H1 (cell line): ENCODE measurements around the gene MAML3. TPM values are rescaled to one million over a fixed set of nuclear protein-coding genes. Genes with fewer than 3 reads are reported as not detected.

Source experiments
- CTCF ChIA-PET: fragments of 300-600 bp; sonication (Branson Sonifier 250); formaldehyde crosslinking; loops from one replicate; lab custom pipeline; 2021; ENCODE audit not compliant: partially characterized antibody; lab: Charles Lee
- POLR2A ChIA-PET: fragments of 300-600 bp; sonication (Branson Sonifier 250); formaldehyde crosslinking; loops from one replicate; lab custom pipeline; 2021; ENCODE audit warnings: inconsistent platforms; ENCODE audit not compliant: partially characterized antibody; lab: Charles Lee
- DNase-seq, 2 experiments: peaks; one replicate each; pipeline versions ENCODE4 v3.0.0 to v3.0.0-alpha.2; 2010 to 2022; ENCODE audit warnings: low spot score in 2 of 2, low read depth in 1 of 2, mixed read lengths in 1 of 2
- FAIRE-seq: peaks from 2 replicates; lab custom pipeline; 2011; peaks lifted over from hg19 to GRCh38; lab: Jason Lieb, UNC
- H2AFZ ChIP-seq: 2 replicates; pipeline ENCODE4 v1.8.1; 2012; ENCODE audit warnings: low read length, inconsistent platforms
- H2AK5ac ChIP-seq: 2 replicates; pipeline ENCODE4 v1.6.1; 2013; ENCODE audit warnings: low read depth, low read length
- H2BK120ac ChIP-seq: replicated peaks from 2 replicates; pipeline ENCODE3; 2013; ENCODE audit warnings: low read depth, low read length, inconsistent platforms
- H2BK12ac ChIP-seq: 2 replicates; pipeline ENCODE4 v1.6.1; 2013; ENCODE audit warnings: low read depth, low read length
- H2BK15ac ChIP-seq: 2 replicates; pipeline ENCODE4 v1.6.1; 2013; ENCODE audit warnings: low read length
- H2BK20ac ChIP-seq: 2 replicates; pipeline ENCODE4 v1.6.1; 2013; ENCODE audit warnings: low read length
- H2BK5ac ChIP-seq: 2 replicates; pipeline ENCODE4 v1.6.1; 2013; ENCODE audit warnings: low read depth, low read length
- H3K14ac ChIP-seq: 2 replicates; pipeline ENCODE4 v1.6.1; 2013; ENCODE audit warnings: inconsistent platforms; ENCODE audit not compliant: insufficient read length
- H3K18ac ChIP-seq: 2 replicates; pipeline ENCODE4 v1.6.1; 2013; ENCODE audit warnings: low read length; ENCODE audit errors: extremely low read depth
- H3K23ac ChIP-seq: 2 replicates; pipeline ENCODE4 v1.6.1; 2013; ENCODE audit warnings: inconsistent platforms; ENCODE audit not compliant: insufficient read length
- H3K23me2 ChIP-seq: 2 replicates; pipeline ENCODE4 v1.6.1; 2013; ENCODE audit warnings: low read depth, low read length
- H3K27ac ChIP-seq: 2 replicates; pipeline ENCODE4 v1.6.1; 2011; ENCODE audit warnings: low read depth, low read length, inconsistent platforms
- H3K27me3 ChIP-seq, 4 experiments: replicated peaks in 1 of 4; 1 replicate in 1 of 4; 2 replicates in 3 of 4; pipeline versions ENCODE4 v1.6.1 to v1.8.1; 2011 to 2013; ENCODE audit warnings: low read length in 3 of 4, mild to moderate bottlenecking in 3 of 4, inconsistent platforms in 2 of 4, mixed read lengths in 2 of 4, moderate library complexity in 1 of 4; ENCODE audit not compliant: control insufficient read depth in 3 of 4, insufficient read depth in 3 of 4; ENCODE audit errors: extremely low read depth in 1 of 4
- H3K36me3 ChIP-seq, 4 experiments: 2 replicates each; pipeline versions ENCODE4 v1.6.1 to v1.8.1; 2011 to 2013; ENCODE audit warnings: mild to moderate bottlenecking in 4 of 4, low read length in 3 of 4, moderate library complexity in 2 of 4, control low read depth in 1 of 4, inconsistent platforms in 1 of 4; ENCODE audit not compliant: insufficient read depth in 4 of 4, control insufficient read depth in 2 of 4
- H3K4ac ChIP-seq: replicated peaks from 2 replicates; pipeline ENCODE3; 2013; ENCODE audit warnings: low read length, low read depth, mixed read lengths, inconsistent platforms; ENCODE audit not compliant: insufficient read length
- H3K4me1 ChIP-seq, 4 experiments: replicated peaks in 1 of 4; 1 replicate in 1 of 4; 2 replicates in 3 of 4; pipeline versions ENCODE4 v1.6.1 to v1.8.1; 2011 to 2013; ENCODE audit warnings: low read length in 3 of 4, inconsistent platforms in 2 of 4, mixed read lengths in 1 of 4; ENCODE audit not compliant: insufficient read depth in 4 of 4, control insufficient read depth in 3 of 4
- H3K4me2 ChIP-seq, 2 experiments: 2 replicates each; pipeline versions ENCODE4 v1.6.1 to v1.8.1; 2011 to 2013; ENCODE audit warnings: low read depth in 2 of 2, low read length in 2 of 2, control low read depth in 1 of 2, inconsistent platforms in 1 of 2, mild to moderate bottlenecking in 1 of 2; ENCODE audit not compliant: insufficient read depth in 1 of 2
- H3K4me3 ChIP-seq, 4 experiments: fragments of 200-600, 300-600 bp in 1 of 4; sonication (generic), shearing (Covaris generic), sonication (Bioruptor Twin) in 1 of 4; 2 replicates each; pipeline versions ENCODE4 v1.5.1 to v1.8.1; 2011 to 2016; ENCODE audit warnings: low read length in 4 of 4, low read depth in 3 of 4, control low read depth in 2 of 4, inconsistent platforms in 2 of 4, mild to moderate bottlenecking in 2 of 4, mixed read lengths in 1 of 4, moderate library complexity in 1 of 4; ENCODE audit not compliant: insufficient read depth in 2 of 4; ENCODE audit errors: extremely low read depth in 1 of 4
- H3K56ac ChIP-seq: replicated peaks from 2 replicates; pipeline ENCODE3; 2013; ENCODE audit warnings: low read depth, mild to moderate bottlenecking, mixed read lengths, low read length, inconsistent platforms; ENCODE audit not compliant: insufficient read length
- H3K79me1 ChIP-seq: 2 replicates; pipeline ENCODE4 v1.6.1; 2013; ENCODE audit warnings: low read depth, low read length, control low read depth
- H3K79me2 ChIP-seq, 2 experiments: 2 replicates each; pipeline versions ENCODE4 v1.6.1 to v1.8.1; 2012 to 2013; ENCODE audit warnings: low read length in 2 of 2, mild to moderate bottlenecking in 2 of 2, inconsistent platforms in 1 of 2; ENCODE audit not compliant: insufficient read depth in 2 of 2, control insufficient read depth in 1 of 2
- H3K9ac ChIP-seq, 4 experiments: replicated peaks in 1 of 4; 1 replicate in 1 of 4; 2 replicates in 3 of 4; pipeline versions ENCODE4 v1.6.1 to v1.8.1; 2011 to 2013; ENCODE audit warnings: low read depth in 3 of 4, low read length in 3 of 4, control low read depth in 2 of 4, mild to moderate bottlenecking in 2 of 4, moderate library complexity in 2 of 4, inconsistent platforms in 1 of 4; ENCODE audit errors: extremely low read depth in 1 of 4
- H3K9me3 ChIP-seq, 2 experiments: 2 replicates each; pipeline versions ENCODE4 v1.6.1 to v1.8.1; 2012 to 2013; ENCODE audit warnings: mild to moderate bottlenecking in 2 of 2, moderate library complexity in 2 of 2, control low read depth in 1 of 2, inconsistent platforms in 1 of 2, low read depth in 1 of 2, low read length in 1 of 2, mixed read lengths in 1 of 2; ENCODE audit not compliant: insufficient read depth in 2 of 2
- H4K20me1 ChIP-seq, 2 experiments: replicated peaks in 1 of 2; 2 replicates each; pipeline versions ENCODE3 to v1.8.1; 2011 to 2013; ENCODE audit warnings: inconsistent platforms in 2 of 2, low read length in 2 of 2, mild to moderate bottlenecking in 1 of 2; ENCODE audit not compliant: insufficient read depth in 2 of 2, control insufficient read depth in 1 of 2
- H4K5ac ChIP-seq: 2 replicates; pipeline ENCODE4 v1.6.1; 2013; ENCODE audit warnings: low read length, low read depth, mixed read lengths, inconsistent platforms; ENCODE audit not compliant: insufficient read length
- H4K8ac ChIP-seq: 2 replicates; pipeline ENCODE4 v1.8.0; 2013; ENCODE audit warnings: mild to moderate bottlenecking, moderate library complexity, low read length, inconsistent platforms; ENCODE audit not compliant: insufficient read depth; ENCODE audit errors: extremely low read depth
- H4K91ac ChIP-seq: replicated peaks from 2 replicates; pipeline ENCODE3; 2013; ENCODE audit warnings: low read length, mixed read lengths, inconsistent platforms; ENCODE audit not compliant: insufficient read length
- HDAC2 ChIP-seq, 2 experiments: fragments of 300-600 bp in 1 of 2; sonication (generic) in 1 of 2; IDR thresholded peaks; 2 replicates each; pipeline ENCODE4 v1.6.1; 2011 to 2012; ENCODE audit warnings: low read depth in 2 of 2, low read length in 2 of 2, mild to moderate bottlenecking in 2 of 2, moderate library complexity in 2 of 2, borderline replicate concordance in 1 of 2, inconsistent platforms in 1 of 2
- KDM5A ChIP-seq: fragments of 200-600 bp; IDR thresholded peaks from 2 replicates; pipeline ENCODE4 v1.7.1; 2012; ENCODE audit warnings: mild to moderate bottlenecking, low read length, inconsistent platforms, mixed read lengths
- MAFK ChIP-seq: IDR thresholded peaks from 2 replicates; pipeline ENCODE4 v1.6.1; 2012; ENCODE audit warnings: low read depth, mild to moderate bottlenecking, improper control_type of control experiment, low read length
- PHF8 ChIP-seq: fragments of 200-600 bp; sonication (generic); conservative IDR thresholded peaks from 2 replicates; pipeline ENCODE4 v1.7.1; 2012; ENCODE audit warnings: low read depth, mild to moderate bottlenecking, inconsistent platforms, low read length, moderate library complexity
- RBBP5 ChIP-seq: IDR thresholded peaks from 2 replicates; pipeline ENCODE4 v1.7.1; 2012; ENCODE audit warnings: low read depth, mild to moderate bottlenecking, inconsistent platforms, low read length, moderate library complexity, borderline replicate concordance
- SAP30 ChIP-seq: fragments of 300-600 bp; sonication (generic); IDR thresholded peaks from 2 replicates; pipeline ENCODE4 v1.7.1; 2012; ENCODE audit warnings: low read length, moderate library complexity, mild to moderate bottlenecking, inconsistent platforms; ENCODE audit not compliant: insufficient read depth, insufficient replicate concordance
- SIRT6 ChIP-seq: IDR thresholded peaks from one replicate; pipeline ENCODE4 v1.7.1; 2012; ENCODE audit warnings: low read length, inconsistent platforms
- TAF7 ChIP-seq: optimal IDR thresholded peaks from 2 replicates; pipeline ENCODE3; 2011; ENCODE audit warnings: low read depth, mild to moderate bottlenecking, inconsistent platforms, low read length, moderate library complexity, borderline replicate concordance
- TBP ChIP-seq: IDR thresholded peaks from 2 replicates; pipeline ENCODE4 v1.6.1; 2011; ENCODE audit warnings: low read depth, low read length, improper control_type of control experiment
- WGBS, 2 experiments: shearing (Covaris generic) in 1 of 2; methylation state at CpG; one replicate each; pipeline versions ENCODE4 v1.1.6 to v1.1.7; 2013 to 2015; ENCODE audit warnings: low lambda C conversion rate in 2 of 2, mixed read lengths in 2 of 2, inconsistent platforms in 1 of 2, low coverage in 1 of 2, missing lambda C conversion rate in 1 of 2; ENCODE audit not compliant: insufficient replicate concordance in 2 of 2, insufficient coverage in 1 of 2, insufficient read length in 1 of 2; ENCODE audit errors: extremely low coverage in 1 of 2, missing lambda C conversion rate in 1 of 2; 5-methylcytosine and 5-hydroxymethylcytosine counted together
- polyA plus RNA-seq, 7 experiments: library from polyadenylated mRNA; depleted of rRNA in 3 of 7; stranded (reverse) in 5 of 7; unstranded in 2 of 7; fragments of >200 nt in 5 of 7; fragments of 200-250 nt in 2 of 7; gene quantifications; 1 replicate in 5 of 7; 2 replicates in 1 of 7; 4 replicates in 1 of 7; pipeline versions ENCODE4 v1.2.1 to v1.2.3, GENCODE V29; 2011 to 2013; ENCODE audit warnings: missing spikeins in 2 of 7, mixed read lengths in 2 of 7
- total RNA-seq: library from RNA; stranded (reverse); fragmentation: NEBNext Ultra II Directional; extraction: Animal tissue kit (Norgen Biotek cat#: 25700); gene quantifications from 2 replicates; pipeline ENCODE4 v1.2.1, GENCODE V29; 2021
- TF ChIP-seq, protein P1 (sequence below): IDR thresholded peaks from 2 replicates; pipeline ENCODE4 v1.6.1; 2012; ENCODE audit warnings: inconsistent platforms
- TF ChIP-seq, protein P2 (sequence below): IDR thresholded peaks from 2 replicates; pipeline ENCODE4 v1.6.1; 2012; ENCODE audit warnings: inconsistent platforms

MAML3 gene
- total and polyA plus RNA-seq, 2 of the 8 experiments (the other 6 are each of a cell fraction or from before 2014, with no cell fraction given), result 2.1 to 5.7 TPM

GRCh38 chr4:139858436-139859205 lies 295.4 kb downstream of the MAML3 start:
- ChIA-PET CTCF (interaction anchor here (0.6 to 0.7 kb wide), 2 partner anchors 21 to 84 kb away, joined by 3 to 4 read pairs; no protein-coding TSS in a partner anchor), POLR2A (no interaction called here)
- H2AK5ac ChIP-seq, result no peak overlapping the region
- H3K79me1 ChIP-seq, result no peaks in the 10 kb centered on the region
- H3K4me2 ChIP-seq, result no peak overlapping the region
- H3K9ac ChIP-seq, result no peak overlapping the region
- DNase-seq (no peak), FAIRE-seq (no peak)
- H3K4ac ChIP-seq, result no peak overlapping the region
- no peak overlapping the region; the same call in 1 of the 2 replicates for H2BK5ac ChIP-seq
- H3K4me1 ChIP-seq, result peaks cover 0 to 10% (median 2%) of the 10 kb centered on the region in 4 experiments; a peak in 4 of 7 replicates
- no peak overlapping the region for H3K27ac ChIP-seq
- no peak overlapping the region for H2BK12ac ChIP-seq
- H3K27me3 ChIP-seq, result no peaks in the 10 kb centered on the region
- H3K23me2 ChIP-seq, result no peaks in the 10 kb centered on the region
- no peaks in the 10 kb centered on the region for H3K36me3 ChIP-seq
- no peak overlapping the region for H4K5ac ChIP-seq
- H4K91ac ChIP-seq, result no peak overlapping the region
- no peak overlapping the region for H4K8ac ChIP-seq
- no peaks in the 10 kb centered on the region for H3K9me3 ChIP-seq
- H3K18ac ChIP-seq, result no peak overlapping the region
- H4K20me1 ChIP-seq, result no peaks in the 10 kb centered on the region
- H3K56ac ChIP-seq, result no peak overlapping the region
- H3K4me3 ChIP-seq, result no peak overlapping the region
- no peak overlapping the region for H2AFZ ChIP-seq
- WGBS, 2 experiments, result 88% methylated on average over 8 of the region's 8 CpGs; no CpG with 5 or more reads in 1 of the 2 experiments
- no peaks in the 10 kb centered on the region for H3K79me2 ChIP-seq
- no peak overlapping the region for H2BK15ac ChIP-seq
- no peak overlapping the region for H3K14ac ChIP-seq
- no peak overlapping the region for H3K23ac ChIP-seq
- H2BK120ac ChIP-seq, result no peak overlapping the region
- H2BK20ac ChIP-seq, result no peak overlapping the region
- TF ChIP-seq TAF7 (no peak), SIRT6 (no peak), PHF8 (no peak), MAFK (no peak), RBBP5 (no peak), TBP (no peak), SAP30 (no peak), KDM5A (no peak), HDAC2 (IDR thresholded peaks at IDR 0.05; ENCODE audit: borderline replicate concordance in 1 of 2, low read depth in 2 of 2, low read length in 2 of 2) (no peak)
- TF ChIP-seq, protein P1, sequence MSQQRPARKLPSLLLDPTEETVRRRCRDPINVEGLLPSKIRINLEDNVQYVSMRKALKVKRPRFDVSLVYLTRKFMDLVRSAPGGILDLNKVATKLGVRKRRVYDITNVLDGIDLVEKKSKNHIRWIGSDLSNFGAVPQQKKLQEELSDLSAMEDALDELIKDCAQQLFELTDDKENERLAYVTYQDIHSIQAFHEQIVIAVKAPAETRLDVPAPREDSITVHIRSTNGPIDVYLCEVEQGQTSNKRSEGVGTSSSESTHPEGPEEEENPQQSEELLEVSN, result no peak
- TF ChIP-seq, protein P2, sequence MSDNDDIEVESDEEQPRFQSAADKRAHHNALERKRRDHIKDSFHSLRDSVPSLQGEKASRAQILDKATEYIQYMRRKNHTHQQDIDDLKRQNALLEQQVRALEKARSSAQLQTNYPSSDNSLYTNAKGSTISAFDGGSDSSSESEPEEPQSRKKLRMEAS, result no peak
